ENCODE results near the gene VCAN. TPM values are rescaled to one million over a fixed set of nuclear protein-coding genes. Genes with fewer than 3 reads are reported as not detected.

Gene VCAN
- total RNA-seq, 1 donor from 2014 or later: 203 TPM

GRCh38 chr5:83518319-83519061 is 46.9 kb downstream of the VCAN start:
- Mint-ChIP-seq H3K4me1 (ENCODE audit: unreplicated experiment) (no peaks in the 10 kb centered on the region), H3K36me3 (ENCODE audit: low read depth, unreplicated experiment) (peaks cover 32% of the 10 kb centered on the region), H3K27ac (ENCODE audit: unreplicated experiment) (no peak overlapping the region)

GRCh38 chr5:83522446-83522845 is 50.9 kb downstream of the VCAN start:
- Mint-ChIP-seq H3K27me3 (ENCODE audit: unreplicated experiment) (no peaks in the 10 kb centered on the region), H3K27ac (ENCODE audit: unreplicated experiment) (no peak overlapping the region), H3K4me3 (ENCODE audit: unreplicated experiment) (no peak overlapping the region), H3K9me3 (ENCODE audit: unreplicated experiment) (no peaks in the 10 kb centered on the region), H3K4me1 (ENCODE audit: unreplicated experiment) (peaks cover 7% of the 10 kb centered on the region), H3K36me3 (ENCODE audit: low read depth, unreplicated experiment) (peaks cover 32% of the 10 kb centered on the region)
- DNase-seq (ENCODE audit: low spot score): no peak
- TF ChIP-seq CTCF (IDR thresholded peaks at IDR 0.05; ENCODE audit: unreplicated experiment): no peak

More at GRCh38 chr5:83518319-83519061, 46.9 kb downstream of the VCAN start:
- no peak for DNase-seq (ENCODE audit: low spot score)
- Mint-ChIP-seq H3K4me3 (ENCODE audit: unreplicated experiment) (no peak overlapping the region), H3K9me3 (ENCODE audit: unreplicated experiment) (no peaks in the 10 kb centered on the region), H3K27me3 (ENCODE audit: unreplicated experiment) (no peaks in the 10 kb centered on the region)
- no peak for TF ChIP-seq CTCF (IDR thresholded peaks at IDR 0.05; ENCODE audit: unreplicated experiment)

- Mint-ChIP-seq H3K27ac (ENCODE audit: unreplicated experiment) (no peak overlapping the region), H3K27me3 (ENCODE audit: unreplicated experiment) (no peaks in the 10 kb centered on the region), H3K9me3 (ENCODE audit: unreplicated experiment) (no peaks in the 10 kb centered on the region), H3K4me1 (ENCODE audit: unreplicated experiment) (peaks cover 7% of the 10 kb centered on the region), H3K4me3 (ENCODE audit: unreplicated experiment) (no peak overlapping the region), H3K36me3 (ENCODE audit: low read depth, unreplicated experiment) (peaks cover 30% of the 10 kb centered on the region)
- no peak for TF ChIP-seq CTCF (IDR thresholded peaks at IDR 0.05; ENCODE audit: unreplicated experiment)
- no peak for DNase-seq (ENCODE audit: low spot score)
Observed at GRCh38 chr5:83523929-83524328, 52.4 kb downstream of the VCAN start.

GRCh38 chr5:83524345-83524744 is 52.8 kb downstream of the VCAN start:
- Mint-ChIP-seq H3K27me3 (ENCODE audit: unreplicated experiment) (no peaks in the 10 kb centered on the region), H3K27ac (ENCODE audit: unreplicated experiment) (no peak overlapping the region), H3K4me1 (ENCODE audit: unreplicated experiment) (peaks cover 7% of the 10 kb centered on the region), H3K36me3 (ENCODE audit: low read depth, unreplicated experiment) (peaks cover 26% of the 10 kb centered on the region), H3K9me3 (ENCODE audit: unreplicated experiment) (no peaks in the 10 kb centered on the region), H3K4me3 (ENCODE audit: unreplicated experiment) (no peak overlapping the region)
- TF ChIP-seq CTCF (IDR thresholded peaks at IDR 0.05; ENCODE audit: unreplicated experiment): no peak
- DNase-seq (ENCODE audit: low spot score): no peak

- no peaks in the 10 kb centered on the region for H3K9me3 Mint-ChIP-seq (ENCODE audit: unreplicated experiment)
- no peak overlapping the region for H3K4me3 Mint-ChIP-seq (ENCODE audit: unreplicated experiment)
- H3K4me1 Mint-ChIP-seq (ENCODE audit: unreplicated experiment): peaks cover 7% of the 10 kb centered on the region
Observed at GRCh38 chr5:83524991-83525390, 53.4 kb downstream of the VCAN start.

More at GRCh38 chr5:83524991-83525390, 53.4 kb downstream of the VCAN start:
- Mint-ChIP-seq H3K27me3 (ENCODE audit: unreplicated experiment) (no peaks in the 10 kb centered on the region), H3K36me3 (ENCODE audit: low read depth, unreplicated experiment) (peaks cover 20% of the 10 kb centered on the region), H3K27ac (ENCODE audit: unreplicated experiment) (no peak overlapping the region)
- no peak for TF ChIP-seq CTCF (IDR thresholded peaks at IDR 0.05; ENCODE audit: unreplicated experiment)
- no peak for DNase-seq (ENCODE audit: low spot score)

Measured in endothelial cell (in vitro differentiated cells).